Caco-2 (cell line): ENCODE data around the gene SBSN. TPM values are rescaled to one million over a fixed set of nuclear protein-coding genes. Genes with fewer than 3 reads are reported as not detected.

ENCODE experiments used
- BruUV-seq: library from RNA; stranded (reverse); fragments of 400-500 nt; replicated peaks from 2 replicates; lab custom pipeline; 2021; lab: Mats Ljungman, UMichigan
- CTCF ChIA-PET: fragments of 300-600 bp; sonication (Branson Sonifier 250); formaldehyde crosslinking; loops from one replicate; lab custom pipeline; 2022; ENCODE audit warnings: antibody characterized with exemption; lab: Charles Lee
- POLR2A ChIA-PET: fragments of 300-600 bp; sonication (Branson Sonifier 250); formaldehyde crosslinking; loops from one replicate; lab custom pipeline; 2022; ENCODE audit warnings: antibody characterized with exemption; lab: Charles Lee
- DNase-seq, 2 experiments: peaks; one replicate each; pipeline versions ENCODE4 v3.0.0 to v3.0.0-alpha.2; 2020 to 2022
- H3K27me3 ChIP-seq: replicated peaks from 2 replicates; pipeline ENCODE4 v1.6.0; 2011; ENCODE audit warnings: low read length; ENCODE audit not compliant: control insufficient read depth, insufficient read depth
- H3K36me3 ChIP-seq: 2 replicates; pipeline ENCODE4 v1.5.1; 2011; ENCODE audit warnings: low read length; ENCODE audit not compliant: control insufficient read depth, insufficient read depth
- H3K4me1 ChIP-seq: fragments of 250-450 bp; sonication (Bioruptor Pico); 2 replicates; pipeline ENCODE4 v1.5.1; 2020; ENCODE audit warnings: mild to moderate bottlenecking
- H3K4me3 ChIP-seq: 2 replicates; pipeline ENCODE4 v1.5.1; 2011; ENCODE audit warnings: low read depth, mild to moderate bottlenecking, control low read depth, low read length
- H3K9me3 ChIP-seq: fragments of 250-450 bp; sonication (Bioruptor Pico); 2 replicates; pipeline ENCODE4 v1.5.1; 2020; ENCODE audit warnings: mild to moderate bottlenecking, moderate library complexity
- H3K27ac Mint-ChIP-seq: one replicate; pipeline ENCODE4 v1.8.0; 2022; ENCODE audit warnings: mixed read lengths; ENCODE audit not compliant: unreplicated experiment
- H3K27me3 Mint-ChIP-seq: one replicate; pipeline ENCODE4 v1.8.0; 2022; ENCODE audit warnings: mixed read lengths; ENCODE audit not compliant: insufficient read depth, unreplicated experiment
- H3K36me3 Mint-ChIP-seq: one replicate; pipeline ENCODE4 v1.8.0; 2022; ENCODE audit warnings: mild to moderate bottlenecking, mixed read lengths; ENCODE audit not compliant: insufficient read depth, unreplicated experiment
- H3K4me1 Mint-ChIP-seq: one replicate; pipeline ENCODE4 v1.8.0; 2022; ENCODE audit warnings: low read depth, mixed read lengths; ENCODE audit not compliant: unreplicated experiment
- H3K4me3 Mint-ChIP-seq: one replicate; pipeline ENCODE4 v1.8.0; 2022; ENCODE audit warnings: mild to moderate bottlenecking, moderate library complexity, mixed read lengths; ENCODE audit not compliant: unreplicated experiment
- H3K9me3 Mint-ChIP-seq: one replicate; pipeline ENCODE4 v1.8.0; 2022; ENCODE audit warnings: mixed read lengths; ENCODE audit not compliant: unreplicated experiment
- CTCF ChIP-seq, 2 experiments: fragments of 200-600 bp in 1 of 2; IDR thresholded peaks; 1 replicate in 1 of 2; 2 replicates in 1 of 2; pipeline versions ENCODE4 v1.5.1 to v1.8.0; 2011 to 2022; ENCODE audit warnings: antibody characterized with exemption in 1 of 2, control low read depth in 1 of 2, inconsistent platforms in 1 of 2, low read depth in 1 of 2, low read length in 1 of 2, mild to moderate bottlenecking in 1 of 2, moderate library complexity in 1 of 2; ENCODE audit not compliant: insufficient read depth in 1 of 2, severe bottlenecking in 1 of 2, unreplicated experiment in 1 of 2
- intact Hi-C: fragments of 100-400 bp; cut with micrococcal nuclease; formaldehyde crosslinking; loops from one replicate; pipeline ENCODE4 v1.10.0; 2022; ENCODE audit not compliant: unreplicated experiment
- total RNA-seq: library from RNA; stranded (reverse); gene quantifications from 2 replicates; pipeline ENCODE4 v1.2.3, GENCODE V29; 2022

SBSN gene
- total RNA-seq, 1 experiment from 2014 or later = not detected

- no peak for DNase-seq
- intact Hi-C loops = no loop called here
- H3K27me3 ChIP-seq = no peaks in the 10 kb centered on the region
- Mint-ChIP-seq H3K36me3 (peaks cover 6% of the 10 kb centered on the region), H3K4me3 (no peak within 1 kb of the TSS), H3K27ac (no peak within 1 kb of the TSS), H3K9me3 (no peaks in the 10 kb centered on the region), H3K27me3 (no peaks in the 10 kb centered on the region), H3K4me1 (peaks cover 25% of the 10 kb centered on the region)
- no peak for TF ChIP-seq CTCF (IDR thresholded peaks at IDR 0.05; ENCODE audit: insufficient read depth in 1 of 2, low read depth in 1 of 2, low read length in 1 of 2, severe bottlenecking in 1 of 2, unreplicated experiment in 1 of 2)
- H3K36me3 ChIP-seq = no peaks in the 10 kb centered on the region
- BruUV-seq = no TSS peak
- no peaks in the 10 kb centered on the region for H3K9me3 ChIP-seq
- H3K4me1 ChIP-seq = peaks cover 27% of the 10 kb centered on the region
- no peak within 1 kb of the TSS for H3K4me3 ChIP-seq
- ChIA-PET CTCF (interaction anchor here (0.6 kb wide), 1 partner anchor 11 kb away, joined by 3 read pairs; no protein-coding TSS in a partner anchor), POLR2A (interaction anchor here (0.6 kb wide), 1 partner anchor 59 kb away, joined by 3 read pairs; no protein-coding TSS in a partner anchor)
These were observed 37.7 kb downstream of the SBSN start, which contains the start of gene KRTDAP for GRCh38 chr19:35490364-35490763. Gene KRTDAP, minus strand, starts transcription at chr19:35490464. Its CDS starts 22 bp downstream, at chr19:35490442.

GRCh38 chr19:35488677-35489076 is 39.4 kb downstream of the SBSN start:
- Histone ChIP-seq H3K4me1 (peaks cover 34% of the 10 kb centered on the region), H3K27me3 (no peaks in the 10 kb centered on the region), H3K4me3 (no peak overlapping the region), H3K9me3 (no peaks in the 10 kb centered on the region), H3K36me3 (no peaks in the 10 kb centered on the region)
- no TSS peak for BruUV-seq
- DNase-seq = no peak
- TF ChIP-seq CTCF (IDR thresholded peaks at IDR 0.05; ENCODE audit: insufficient read depth in 1 of 2, low read depth in 1 of 2, low read length in 1 of 2, severe bottlenecking in 1 of 2, unreplicated experiment in 1 of 2) = no peak
- ChIA-PET CTCF (no interaction called here), POLR2A (no interaction called here)
- Mint-ChIP-seq H3K36me3 (peaks cover 6% of the 10 kb centered on the region), H3K4me1 (peaks cover 25% of the 10 kb centered on the region), H3K9me3 (no peaks in the 10 kb centered on the region), H3K27ac (no peak overlapping the region), H3K4me3 (no peak overlapping the region), H3K27me3 (no peaks in the 10 kb centered on the region)
- intact Hi-C loops = no loop called here

DNA sequence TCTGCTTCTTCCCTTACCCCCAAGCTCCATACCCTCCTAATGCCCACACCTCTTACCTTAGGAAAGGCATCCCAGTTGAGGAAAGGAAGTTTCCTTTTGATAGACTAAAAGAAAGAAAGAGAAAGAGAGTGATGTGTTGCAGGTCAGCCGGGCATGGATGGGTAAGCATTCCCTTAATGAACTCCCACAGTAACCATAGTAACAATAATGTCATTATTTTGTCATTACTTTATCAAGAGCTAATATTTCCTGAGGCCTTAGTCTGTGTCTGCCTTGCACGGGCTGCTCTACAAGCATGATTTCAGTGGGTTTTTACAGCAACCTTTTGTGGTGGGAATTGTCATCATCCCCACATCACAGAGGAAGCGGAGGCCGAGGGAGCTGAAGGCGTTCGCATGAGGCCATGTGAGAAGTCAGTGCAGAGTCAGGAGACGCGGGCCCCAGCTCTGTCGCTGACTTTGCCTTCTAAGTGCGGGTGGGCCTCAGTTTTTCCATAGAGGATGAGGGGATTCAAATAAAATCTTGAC is 40.4 kb downstream of the SBSN start:
- ChIA-PET POLR2A (no interaction called here), CTCF (interaction anchor here (1.7 to 2.0 kb wide), 2 partner anchors 7 to 135 kb away, joined by 9 to 29 read pairs; no protein-coding TSS in a partner anchor)
- Histone ChIP-seq H3K36me3 (no peaks in the 10 kb centered on the region), H3K4me1 (peaks cover 34% of the 10 kb centered on the region), H3K27me3 (no peaks in the 10 kb centered on the region), H3K9me3 (no peaks in the 10 kb centered on the region), H3K4me3 (no peak overlapping the region)
- no peak overlapping the region for H3K27ac Mint-ChIP-seq
- H3K4me3 Mint-ChIP-seq = no peak overlapping the region
- no peak for DNase-seq
- BruUV-seq = no TSS peak
- H3K9me3 Mint-ChIP-seq = no peaks in the 10 kb centered on the region
- intact Hi-C loops = no loop called here
- H3K4me1 Mint-ChIP-seq = peaks cover 25% of the 10 kb centered on the region
- no peaks in the 10 kb centered on the region for H3K27me3 Mint-ChIP-seq
- peaks cover 6% of the 10 kb centered on the region for H3K36me3 Mint-ChIP-seq
- no peak for TF ChIP-seq CTCF (IDR thresholded peaks at IDR 0.05; ENCODE audit: insufficient read depth in 1 of 2, low read depth in 1 of 2, low read length in 1 of 2, severe bottlenecking in 1 of 2, unreplicated experiment in 1 of 2)
